K562 (cell line): ENCODE data around the gene BACE2. TPM values are rescaled to one million over a fixed set of nuclear protein-coding genes. Genes with fewer than 3 reads are reported as not detected.
A peak's percentile ranks its signal among the peaks of the same experiment; 100 is the strongest.

Experiments
- ATAC-seq: fragments of 200-7000 bp; cut with Tn5 transposase; 3 replicates; pipeline ENCODE4 v1.9.1; 2020; ENCODE audit warnings: moderate library complexity
- BruUV-seq: library from RNA; stranded (reverse); fragments of 400-500 nt; replicated peaks from 2 replicates; lab custom pipeline; 2021; lab: Mats Ljungman, UMichigan
- CTCF ChIA-PET: fragments of 300-600 bp; formaldehyde crosslinking; extraction: SDS; loops from one replicate; lab custom pipeline; 2021; ENCODE audit warnings: low intra/inter-chr PET ratio; lab: Yijun Ruan, JAX
- POLR2A ChIA-PET: fragments of 300-600, 350-650 bp; sonication (Branson Sonifier 250); formaldehyde crosslinking; extraction: SDS; loops from one replicate; lab custom pipeline; 2021; ENCODE audit warnings: antibody characterized with exemption, inconsistent platforms; lab: Yijun Ruan, JAX
- DNase-seq, 4 experiments: peaks; one replicate each; pipeline versions ENCODE4 v3.0.0 to v3.0.0-alpha.2; 2011 to 2018; ENCODE audit warnings: low spot score in 3 of 4, mixed read lengths in 3 of 4; ENCODE audit errors: extremely low read depth in 1 of 4
- FAIRE-seq: peaks from 2 replicates; lab custom pipeline; 2011; peaks lifted over from hg19 to GRCh38; lab: Jason Lieb, UNC
- H2AFZ ChIP-seq: 2 replicates; pipeline ENCODE4 v1.6.0; 2011; ENCODE audit warnings: low read depth, low read length, control low read depth, inconsistent platforms
- H3K27ac ChIP-seq: fragments of 200-600 bp; 3 replicates; pipeline ENCODE4 v1.8.0; 2011; ENCODE audit warnings: low read depth, mild to moderate bottlenecking, control low read depth, inconsistent platforms, low read length, moderate library complexity, mixed read lengths; ENCODE audit errors: extremely low read depth
- H3K27me3 ChIP-seq, 2 experiments: fragments of 300-600 bp in 1 of 2; 2 replicates in 1 of 2; 3 replicates in 1 of 2; pipeline versions ENCODE4 v1.6.0 to v1.8.0; 2011; ENCODE audit warnings: inconsistent platforms in 2 of 2, low read length in 2 of 2, mild to moderate bottlenecking in 1 of 2, mixed read lengths in 1 of 2, moderate library complexity in 1 of 2; ENCODE audit not compliant: control insufficient read depth in 2 of 2, insufficient read depth in 2 of 2
- H3K36me3 ChIP-seq: fragments of 300-600 bp; 3 replicates; pipeline ENCODE4 v1.8.0; 2011; ENCODE audit warnings: mild to moderate bottlenecking, low read length, inconsistent platforms; ENCODE audit not compliant: control insufficient read depth, insufficient read depth
- H3K4me1 ChIP-seq, 2 experiments: fragments of 200-600 bp in 1 of 2; replicated peaks in 1 of 2; 2 replicates in 1 of 2; 3 replicates in 1 of 2; pipeline versions ENCODE4 v1.5.1 to v1.8.0; 2011; ENCODE audit warnings: inconsistent platforms in 2 of 2, low read length in 2 of 2, mild to moderate bottlenecking in 1 of 2, mixed read lengths in 1 of 2, moderate library complexity in 1 of 2; ENCODE audit not compliant: control insufficient read depth in 2 of 2, insufficient read depth in 2 of 2
- H3K4me2 ChIP-seq: 2 replicates; pipeline ENCODE4 v1.6.1; 2011; ENCODE audit warnings: low read length, control low read depth, inconsistent platforms, mixed read lengths; ENCODE audit not compliant: insufficient read depth
- H3K4me3 ChIP-seq: fragments of 200-600 bp; sonication (generic), shearing (Covaris generic); 2 replicates; pipeline ENCODE4 v1.5.1; 2016; ENCODE audit warnings: control low read depth, inconsistent platforms
- H3K79me2 ChIP-seq: fragments of 200-600 bp; 3 replicates; pipeline ENCODE4 v1.8.0; 2011; ENCODE audit warnings: low read length, inconsistent platforms; ENCODE audit not compliant: control insufficient read depth, insufficient read depth
- H3K9ac ChIP-seq, 2 experiments: 2 replicates each; pipeline versions ENCODE4 v1.6.0 to v1.6.1; 2011; ENCODE audit warnings: low read depth in 2 of 2, low read length in 2 of 2, control low read depth in 1 of 2, inconsistent platforms in 1 of 2, mild to moderate bottlenecking in 1 of 2, mixed read lengths in 1 of 2; ENCODE audit not compliant: insufficient read depth in 1 of 2
- H3K9me1 ChIP-seq: one replicate; pipeline ENCODE4 v1.6.0; 2011; ENCODE audit warnings: inconsistent platforms, mild to moderate bottlenecking, low read length, moderate library complexity; ENCODE audit not compliant: control insufficient read depth, insufficient read depth
- H3K9me3 ChIP-seq: replicated peaks from 2 replicates; pipeline ENCODE4 v1.5.1; 2011; ENCODE audit warnings: low read depth, low read length, inconsistent platforms; ENCODE audit not compliant: control insufficient read depth, insufficient read depth
- H4K20me1 ChIP-seq: replicated peaks from 2 replicates; pipeline ENCODE4 v1.6.1; 2011; ENCODE audit warnings: low read length, inconsistent platforms, mixed read lengths; ENCODE audit not compliant: control insufficient read depth, insufficient read depth
- ATF7 ChIP-seq: fragments of 450-650 bp; IDR thresholded peaks from 2 replicates; pipeline ENCODE4 v1.7.1; 2014; ENCODE audit warnings: mild to moderate bottlenecking, moderate library complexity
- DMBX1 ChIP-seq: fragments of 250-450 bp; sonication (Bioruptor Pico); IDR thresholded peaks from 2 replicates; pipeline ENCODE4 v1.8.0; 2022; ENCODE audit warnings: inconsistent platforms, mild to moderate bottlenecking, moderate library complexity, borderline replicate concordance
- EZH2 ChIP-seq: IDR thresholded peaks from 2 replicates; pipeline ENCODE4 v1.6.1; 2012; ENCODE audit warnings: low read depth, mild to moderate bottlenecking, inconsistent platforms, low read length, borderline replicate concordance
- HMGN3 ChIP-seq: IDR thresholded peaks from 2 replicates; pipeline ENCODE4 v1.6.1; 2011; ENCODE audit warnings: borderline replicate concordance, low read depth, mild to moderate bottlenecking, mixed read lengths, low read length; ENCODE audit not compliant: insufficient read length; ENCODE audit errors: extremely low read depth
- KAT8 ChIP-seq: fragments of 450-650 bp; IDR thresholded peaks from 2 replicates; pipeline ENCODE4 v1.6.1; 2016; ENCODE audit warnings: low read depth, mild to moderate bottlenecking
- L3MBTL2 ChIP-seq: fragments of 450-650 bp; IDR thresholded peaks from 2 replicates; pipeline ENCODE4 v1.6.1; 2016; ENCODE audit warnings: mild to moderate bottlenecking, moderate library complexity
- MYC ChIP-seq, 2 experiments: fragments of 250-450 bp in 1 of 2; sonication (Bioruptor Pico) in 1 of 2; IDR thresholded peaks; 2 replicates each; pipeline versions ENCODE4 v1.5.1 to v1.6.1; 2012 to 2021; ENCODE audit warnings: low read depth in 2 of 2, borderline replicate concordance in 1 of 2, improper control_type of control experiment in 1 of 2, low read length in 1 of 2, mild to moderate bottlenecking in 1 of 2, moderate library complexity in 1 of 2
- NR2C1 ChIP-seq, 2 experiments: fragments of 450-650 bp; IDR thresholded peaks; 2 replicates each; pipeline ENCODE4 v1.6.1; 2017; ENCODE audit warnings: mild to moderate bottlenecking in 2 of 2, antibody characterized with exemption in 1 of 2, inconsistent platforms in 1 of 2, missing compliant biosample characterization in 1 of 2, missing genetic modification characterization in 1 of 2
- RBM39 ChIP-seq: fragments of 200-400 bp; formaldehyde crosslinking; optimal IDR thresholded peaks from 2 replicates; pipeline ENCODE3; 2018; ENCODE audit warnings: low read depth, low read length
- ZNF175 ChIP-seq: fragments of 200-800 bp; sonication (Bioruptor generic); IDR thresholded peaks from 2 replicates; pipeline ENCODE4 v1.6.1; 2016; ENCODE audit warnings: low read depth, mild to moderate bottlenecking, missing genetic modification characterization, missing compliant biosample characterization
- WGBS: fragments of 100-300 bp; shearing (Covaris generic); methylation state at CpG from one replicate; pipeline ENCODE4 v1.1.6; 2016; ENCODE audit warnings: low coverage, mixed read lengths; ENCODE audit not compliant: insufficient coverage; ENCODE audit errors: missing lambda C conversion rate; 5-methylcytosine and 5-hydroxymethylcytosine counted together
- in situ Hi-C: fragments of 300-500 bp; cut with MboI; formaldehyde crosslinking; loops from 4 replicates; pipeline ENCODE4 v1.15.0; 2018; ENCODE audit warnings: inconsistent platforms, mixed read lengths
- intact Hi-C: fragments of 100-400 bp; cut with micrococcal nuclease; formaldehyde crosslinking; loops from 2 replicates; pipeline ENCODE4 v1.14.2; 2022
- polyA plus RNA-seq, 8 experiments: library from polyadenylated mRNA; depleted of rRNA in 4 of 8; stranded (reverse) in 5 of 8; unstranded in 3 of 8; fragments of >200 nt; fragmentation: Nextera tagmentation in 2 of 8; fragmentation: Illumina TruSeq in 1 of 8; extraction: Ambion mirVana in 2 of 8; extraction: Trizol in 1 of 8; gene quantifications; 2 replicates each; pipeline versions ENCODE4 v1.2.1 to v1.2.3, GENCODE V29; 2011 to 2014; ENCODE audit warnings: inconsistent platforms in 1 of 8, missing spikeins in 1 of 8
- total RNA-seq, 7 experiments: library from RNA; depleted of rRNA in 6 of 7; stranded (reverse); fragments of >200 nt in 6 of 7; fragmentation: Illumina TruSeq in 2 of 7; extraction: Trizol in 2 of 7; gene quantifications; 2 replicates each; pipeline versions ENCODE4 v1.2.1 to v1.2.3, GENCODE V29; 2011 to 2021; ENCODE audit warnings: low replicate concordance in 1 of 7
- TF ChIP-seq, protein P1 (sequence below): fragments of 250-450 bp; sonication (Bioruptor Pico); IDR thresholded peaks from 2 replicates; pipeline ENCODE4 v1.8.0; 2021; ENCODE audit warnings: moderate library complexity, mild to moderate bottlenecking, inconsistent platforms

The BACE2 gene
- total and polyA plus RNA-seq, 9 of the 15 experiments (the other 6 are each of a cell fraction or from before 2014, with no cell fraction given) = 0.05 to 0.24 (median 0.15) TPM; not detected in 2

DNA sequence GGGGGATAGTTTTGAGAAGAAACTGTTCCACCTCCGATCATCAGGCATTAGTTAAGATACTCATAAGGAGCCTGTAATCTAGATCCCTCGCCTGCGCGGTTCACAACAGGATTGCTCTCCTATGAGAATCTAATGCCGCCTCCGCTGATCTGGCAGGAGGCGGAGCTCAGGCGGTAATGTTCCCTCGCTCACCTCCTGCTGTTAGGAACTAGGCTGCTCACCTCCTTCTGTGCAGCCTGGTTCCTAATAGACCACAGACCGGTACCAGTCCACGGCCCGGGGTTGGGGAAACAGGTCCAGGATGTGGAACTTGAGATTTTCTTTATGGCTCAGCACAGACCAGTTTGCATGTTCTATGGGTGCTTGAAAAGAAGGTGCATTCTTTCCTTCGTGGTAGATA lies 121.5 kb downstream of the BACE2 start:
- intact Hi-C loops = loop anchor here (10.0 kb wide), 2 partner anchors 325 to 485 kb away; no protein-coding TSS in a partner anchor
- Histone ChIP-seq H3K9me1 (no peaks in the 10 kb centered on the region), H3K9me3 (no peaks in the 10 kb centered on the region), H3K9ac (no peak overlapping the region), H3K4me2 (no peak overlapping the region), H3K4me3 (no peak overlapping the region), H2AFZ (no peak overlapping the region), H3K79me2 (no peaks in the 10 kb centered on the region), H4K20me1 (no peaks in the 10 kb centered on the region), H3K27ac (no peak overlapping the region), H3K4me1 (no peaks in the 10 kb centered on the region), H3K36me3 (no peaks in the 10 kb centered on the region), H3K27me3 (no peaks in the 10 kb centered on the region; a peak in 1 of 5 replicates)
- no peak for FAIRE-seq
- POLR2A ChIA-PET = no interaction called here
- under 1% methylated on average over 13 of the region's 13 CpGs for WGBS
- DNase-seq = peak in 1 of 4 experiments; percentile 5
- TF ChIP-seq NR2C1 (IDR thresholded peaks at IDR 0.05) (no peak), NR2C1 (tag; IDR thresholded peaks at IDR 0.05) (no peak)
- CTCF ChIA-PET = no interaction called here
- BruUV-seq = no TSS peak
- in situ Hi-C loops = no loop called here
- ATAC-seq = peak; percentile 74

DNA sequence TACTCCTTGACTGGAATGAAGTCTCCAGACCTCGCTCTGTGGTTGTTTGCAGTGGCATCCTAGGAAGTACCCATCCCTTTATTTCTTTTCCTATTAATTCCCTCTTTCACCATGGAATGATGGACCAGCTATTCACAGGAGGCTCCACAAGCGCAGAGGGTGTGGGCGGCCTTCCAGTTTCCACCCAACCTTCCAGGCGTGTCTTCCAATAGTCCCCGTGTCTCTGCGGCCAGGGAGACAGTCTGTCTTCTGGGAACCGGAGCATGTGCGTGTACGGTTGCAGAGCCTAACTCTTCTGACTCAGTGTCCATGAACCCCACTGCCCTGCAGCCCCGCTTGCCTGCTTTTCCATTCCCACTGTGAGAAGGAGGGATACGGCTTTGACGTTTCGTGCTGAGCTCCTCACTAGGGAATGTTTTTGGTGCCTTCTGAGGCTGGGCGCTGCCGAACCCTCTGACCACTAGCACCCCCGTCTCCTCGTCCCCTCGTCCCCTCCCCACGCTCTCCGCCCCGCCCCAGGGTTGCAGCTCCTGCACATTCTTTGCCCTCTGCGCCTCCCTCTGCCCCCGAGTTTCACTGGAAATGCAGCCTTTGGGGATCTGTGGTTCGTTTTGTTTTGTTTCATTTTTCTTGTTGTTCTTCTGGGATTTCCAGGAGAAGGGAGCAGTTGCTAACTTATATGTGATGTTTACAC lies 122.3 kb downstream of the BACE2 start:
- in situ Hi-C loops (no loop called here), intact Hi-C loops (no loop called here)
- Histone ChIP-seq H3K79me2 (no peaks in the 10 kb centered on the region), H2AFZ (no peak overlapping the region), H4K20me1 (no peaks in the 10 kb centered on the region), H3K9me3 (no peaks in the 10 kb centered on the region), H3K27me3 (no peaks in the 10 kb centered on the region; a peak in 1 of 5 replicates), H3K4me3 (no peak overlapping the region), H3K9ac (no peak overlapping the region), H3K36me3 (no peaks in the 10 kb centered on the region), H3K4me2 (no peak overlapping the region), H3K4me1 (no peaks in the 10 kb centered on the region), H3K27ac (no peak overlapping the region), H3K9me1 (no peaks in the 10 kb centered on the region)
- TF ChIP-seq ZNF175 (CRISPR knock-in tag) (no peak), HMGN3 (no peak), KAT8 (no peak), RBM39 (no peak), EZH2 (no peak), DMBX1 (CRISPR knock-in tag) (no peak), MYC (IDR thresholded peaks at IDR 0.05; ENCODE audit: low read depth, low read length) (no peak), MYC (CRISPR knock-in tag; IDR thresholded peaks at IDR 0.05; ENCODE audit: borderline replicate concordance, low read depth) (no peak), L3MBTL2 (no peak), ATF7 (no peak)
- TF ChIP-seq, protein P1, sequence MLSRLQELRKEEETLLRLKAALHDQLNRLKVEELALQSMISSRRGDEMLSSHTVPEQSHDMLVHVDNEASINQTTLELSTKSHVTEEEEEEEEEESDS (CRISPR knock-in tag) = no peak
- no peak for DNase-seq
- POLR2A ChIA-PET = interaction anchor here (0.6 kb wide), 1 partner anchor 25 kb away, joined by 3 read pairs; no protein-coding TSS in a partner anchor
- no TSS peak for BruUV-seq
- ATAC-seq = no peak
- FAIRE-seq = no peak
- WGBS = under 1% methylated on average over 20 of the region's 24 CpGs
- CTCF ChIA-PET = no interaction called here
